Liver (tissue), 3 donors: ENCODE measurements around the gene SDHB.

Source experiments
- EGR1 ChIP-seq, 2 donors: IDR thresholded peaks; 2 replicates each; pipeline ENCODE4 v1.6.1; 2016 to 2018; ENCODE audit warnings: antibody characterized with exemption in 2 of 2, low read depth in 2 of 2
- TF ChIP-seq, protein P1 (sequence below): IDR thresholded peaks from 2 replicates; pipeline ENCODE4 v1.6.1; 2016; ENCODE audit warnings: antibody characterized with exemption
- TF ChIP-seq, protein P2 (sequence below): IDR thresholded peaks from 2 replicates; pipeline ENCODE4 v1.6.1; 2016; ENCODE audit warnings: antibody characterized with exemption, mild to moderate bottlenecking
- TF ChIP-seq, protein P3 (sequence below): fragments of 150-350 bp; IDR thresholded peaks from 2 replicates; pipeline ENCODE4 v1.5.1; 2017; ENCODE audit warnings: improper control_type of control experiment, low read depth, low read length; ENCODE audit not compliant: missing input control
- donor health status: healthy.
- donor health status: healthy.

DNA sequence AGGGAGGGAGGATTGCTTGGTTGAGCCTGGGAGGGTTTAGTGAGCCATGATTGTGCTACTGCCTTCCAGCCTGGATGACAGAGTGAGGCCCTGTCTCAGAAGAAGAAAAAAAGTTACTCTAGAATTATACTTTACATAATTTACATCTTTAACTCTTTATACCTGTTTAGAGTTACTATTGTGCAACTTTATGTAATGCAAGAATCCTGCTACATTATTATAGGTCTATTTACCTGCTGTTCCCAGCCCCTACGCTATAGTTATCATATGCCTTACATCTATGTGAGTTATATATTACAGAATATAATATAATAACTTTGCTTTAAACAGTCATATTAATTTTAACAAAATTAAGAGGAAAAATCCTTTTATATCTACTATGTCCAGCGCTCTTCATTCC is 14.3 kb downstream of the SDHB start:
- TF ChIP-seq EGR1 (IDR thresholded peaks at IDR 0.05; ENCODE audit: low read depth in 2 of 2): no peak
- TF ChIP-seq, protein P1, sequence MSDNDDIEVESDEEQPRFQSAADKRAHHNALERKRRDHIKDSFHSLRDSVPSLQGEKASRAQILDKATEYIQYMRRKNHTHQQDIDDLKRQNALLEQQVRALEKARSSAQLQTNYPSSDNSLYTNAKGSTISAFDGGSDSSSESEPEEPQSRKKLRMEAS: no peak
- TF ChIP-seq, protein P2, sequence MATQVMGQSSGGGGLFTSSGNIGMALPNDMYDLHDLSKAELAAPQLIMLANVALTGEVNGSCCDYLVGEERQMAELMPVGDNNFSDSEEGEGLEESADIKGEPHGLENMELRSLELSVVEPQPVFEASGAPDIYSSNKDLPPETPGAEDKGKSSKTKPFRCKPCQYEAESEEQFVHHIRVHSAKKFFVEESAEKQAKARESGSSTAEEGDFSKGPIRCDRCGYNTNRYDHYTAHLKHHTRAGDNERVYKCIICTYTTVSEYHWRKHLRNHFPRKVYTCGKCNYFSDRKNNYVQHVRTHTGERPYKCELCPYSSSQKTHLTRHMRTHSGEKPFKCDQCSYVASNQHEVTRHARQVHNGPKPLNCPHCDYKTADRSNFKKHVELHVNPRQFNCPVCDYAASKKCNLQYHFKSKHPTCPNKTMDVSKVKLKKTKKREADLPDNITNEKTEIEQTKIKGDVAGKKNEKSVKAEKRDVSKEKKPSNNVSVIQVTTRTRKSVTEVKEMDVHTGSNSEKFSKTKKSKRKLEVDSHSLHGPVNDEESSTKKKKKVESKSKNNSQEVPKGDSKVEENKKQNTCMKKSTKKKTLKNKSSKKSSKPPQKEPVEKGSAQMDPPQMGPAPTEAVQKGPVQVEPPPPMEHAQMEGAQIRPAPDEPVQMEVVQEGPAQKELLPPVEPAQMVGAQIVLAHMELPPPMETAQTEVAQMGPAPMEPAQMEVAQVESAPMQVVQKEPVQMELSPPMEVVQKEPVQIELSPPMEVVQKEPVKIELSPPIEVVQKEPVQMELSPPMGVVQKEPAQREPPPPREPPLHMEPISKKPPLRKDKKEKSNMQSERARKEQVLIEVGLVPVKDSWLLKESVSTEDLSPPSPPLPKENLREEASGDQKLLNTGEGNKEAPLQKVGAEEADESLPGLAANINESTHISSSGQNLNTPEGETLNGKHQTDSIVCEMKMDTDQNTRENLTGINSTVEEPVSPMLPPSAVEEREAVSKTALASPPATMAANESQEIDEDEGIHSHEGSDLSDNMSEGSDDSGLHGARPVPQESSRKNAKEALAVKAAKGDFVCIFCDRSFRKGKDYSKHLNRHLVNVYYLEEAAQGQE: no peak
- TF ChIP-seq, protein P3, sequence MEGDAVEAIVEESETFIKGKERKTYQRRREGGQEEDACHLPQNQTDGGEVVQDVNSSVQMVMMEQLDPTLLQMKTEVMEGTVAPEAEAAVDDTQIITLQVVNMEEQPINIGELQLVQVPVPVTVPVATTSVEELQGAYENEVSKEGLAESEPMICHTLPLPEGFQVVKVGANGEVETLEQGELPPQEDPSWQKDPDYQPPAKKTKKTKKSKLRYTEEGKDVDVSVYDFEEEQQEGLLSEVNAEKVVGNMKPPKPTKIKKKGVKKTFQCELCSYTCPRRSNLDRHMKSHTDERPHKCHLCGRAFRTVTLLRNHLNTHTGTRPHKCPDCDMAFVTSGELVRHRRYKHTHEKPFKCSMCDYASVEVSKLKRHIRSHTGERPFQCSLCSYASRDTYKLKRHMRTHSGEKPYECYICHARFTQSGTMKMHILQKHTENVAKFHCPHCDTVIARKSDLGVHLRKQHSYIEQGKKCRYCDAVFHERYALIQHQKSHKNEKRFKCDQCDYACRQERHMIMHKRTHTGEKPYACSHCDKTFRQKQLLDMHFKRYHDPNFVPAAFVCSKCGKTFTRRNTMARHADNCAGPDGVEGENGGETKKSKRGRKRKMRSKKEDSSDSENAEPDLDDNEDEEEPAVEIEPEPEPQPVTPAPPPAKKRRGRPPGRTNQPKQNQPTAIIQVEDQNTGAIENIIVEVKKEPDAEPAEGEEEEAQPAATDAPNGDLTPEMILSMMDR: no peak
